Stimulated activated CD4-positive, alpha-beta T cell treated with anti-CD3 and anti-CD28 coated beads, Interleukin-1b, Interleukin-23, amount 100 ng/mL, for 24 hours (primary cell): ENCODE measurements around the gene ZNF511.
A peak's percentile ranks its signal among the peaks of the same experiment; 100 is the strongest.

Source experiments
- DNase-seq, 4 experiments: peaks; one replicate each; pipeline ENCODE4 v3.0.0-alpha.2; 2020; ENCODE audit warnings: low read depth in 4 of 4, low spot score in 1 of 4

The ZNF511 gene

GRCh38 chr10:133351408-133352318, 42.9 kb downstream of the ZNF511 start:
- DNase-seq, result no peak

DNA sequence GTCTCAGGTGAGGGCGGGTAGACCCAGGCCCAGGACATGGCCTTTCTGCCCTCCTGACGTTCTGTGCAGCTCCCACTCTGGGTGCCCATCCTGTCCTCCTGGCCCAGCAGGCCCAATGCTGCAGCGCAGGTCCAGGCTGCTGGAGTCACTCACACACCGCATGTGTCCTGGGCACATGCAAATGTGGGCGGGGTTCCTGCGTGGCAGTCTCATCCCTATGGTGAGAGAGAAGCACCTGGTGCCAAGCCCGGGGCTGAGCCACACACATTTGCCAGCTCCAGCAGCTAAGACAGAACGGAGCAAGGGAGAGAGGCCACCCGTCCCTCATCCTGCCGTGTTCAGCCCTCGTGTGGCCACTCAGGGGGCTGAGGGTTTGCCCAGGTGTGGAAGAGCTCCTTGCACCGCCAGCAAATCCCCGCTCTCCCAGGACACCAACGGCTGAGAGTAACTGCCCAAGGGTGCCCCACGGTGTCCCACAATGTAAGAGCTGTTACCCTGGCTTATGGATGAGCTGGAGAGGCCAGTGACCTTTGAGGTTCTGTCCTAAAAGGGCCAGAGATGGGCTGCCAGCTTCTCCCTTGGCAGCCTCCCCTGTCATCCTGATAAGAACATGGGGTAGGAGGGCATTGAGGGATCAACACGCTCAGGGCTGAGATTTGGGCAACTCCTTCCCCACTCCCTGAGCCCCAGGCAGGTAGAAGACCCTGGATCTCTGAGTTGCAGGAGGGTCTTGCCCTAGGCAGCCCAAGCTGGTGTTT, 44.7 kb downstream of the ZNF511 start:
- no peak for DNase-seq

- no peak for DNase-seq
These were observed 45.4 kb downstream of the ZNF511 start for GRCh38 chr10:133353988-133354605.

DNA sequence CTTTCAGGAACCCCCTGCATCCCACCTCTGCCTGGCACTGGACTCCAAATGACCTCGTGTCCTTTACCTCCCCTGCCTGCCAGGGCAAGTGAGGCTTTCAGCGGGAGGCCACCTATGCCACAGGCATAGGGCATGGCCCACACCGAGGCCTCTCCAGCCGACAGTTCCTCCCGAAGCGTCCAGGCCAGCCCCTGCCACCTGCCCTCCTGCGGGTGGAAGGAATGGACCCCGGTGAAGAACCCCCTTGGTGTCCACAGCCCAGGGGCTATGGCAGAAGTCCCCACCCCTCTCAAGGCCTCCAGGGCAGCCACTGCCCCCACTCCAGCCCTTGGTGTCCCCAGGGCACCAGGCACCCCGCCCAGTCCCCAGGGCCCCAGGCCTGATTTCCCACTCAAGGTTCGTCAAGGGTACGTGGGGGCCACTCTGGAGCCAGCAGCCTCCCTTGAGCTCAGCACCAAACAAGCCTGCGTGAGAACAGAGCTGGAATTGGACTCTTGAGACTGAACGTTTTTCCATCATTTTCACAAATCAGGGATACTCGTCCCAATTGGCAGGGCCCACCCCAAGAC, 46.0 kb downstream of the ZNF511 start:
- no peak for DNase-seq

DNA sequence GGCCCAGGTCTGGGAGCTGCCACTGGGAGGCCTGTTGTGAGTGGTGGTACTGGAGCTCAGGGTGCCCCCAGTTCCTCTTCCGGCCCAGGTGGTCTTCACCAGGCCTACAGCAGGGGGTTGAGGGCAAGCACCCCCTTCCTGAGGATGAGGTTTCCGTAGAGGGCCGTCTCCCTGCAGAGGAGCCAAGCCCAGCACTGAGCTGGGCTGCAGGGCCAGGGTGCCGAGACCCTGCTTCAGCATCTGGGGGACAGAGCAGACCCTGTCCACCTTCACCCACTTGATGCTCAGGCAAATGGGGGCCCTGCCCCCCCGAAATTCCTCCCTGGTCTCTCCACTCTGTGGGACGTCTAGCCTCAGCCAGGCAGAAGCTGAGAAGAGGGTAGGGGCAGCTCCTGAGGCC, 46.6 kb downstream of the ZNF511 start:
- DNase-seq, result no peak

DNA sequence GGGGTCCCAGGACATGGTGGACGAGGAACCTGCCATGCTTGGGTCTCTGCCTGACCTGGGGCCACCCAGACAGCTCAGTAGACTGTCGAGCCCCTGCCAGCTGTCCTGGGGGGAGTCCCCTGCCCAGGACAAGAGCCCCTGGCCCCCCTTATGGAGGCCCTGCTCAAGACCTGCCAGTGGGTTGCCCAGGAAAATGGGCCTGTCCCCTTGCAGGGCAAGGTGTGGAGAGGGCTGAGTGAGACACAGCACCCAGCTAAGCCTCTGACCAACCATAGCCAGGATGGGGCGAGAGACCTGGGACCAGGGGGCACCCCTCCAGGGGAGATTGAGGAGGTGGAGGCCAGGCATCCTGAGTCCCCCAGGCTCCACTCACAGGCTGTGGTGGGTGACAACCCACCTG, 47.3 kb downstream of the ZNF511 start:
- DNase-seq, result no peak

- no peak for DNase-seq
These were observed 48.0 kb downstream of the ZNF511 start for GRCh38 chr10:133356549-133357284.

- DNase-seq, result peak; percentile 40 to 70 (median 52)
These were observed 48.8 kb downstream of the ZNF511 start, which contains the start of gene FUOM for GRCh38 chr10:133357285-133358161. Gene FUOM (minus strand): TSS chr10:133358019. CDS start chr10:133358007, 12 bp downstream.

- DNase-seq, result no peak
These were observed 49.6 kb downstream of the ZNF511 start for GRCh38 chr10:133358162-133358924.

GRCh38 chr10:133358925-133359310, 50.2 kb downstream of the ZNF511 start:
- DNase-seq, result no peak

- no peak for DNase-seq
These were observed 50.8 kb downstream of the ZNF511 start for GRCh38 chr10:133359554-133359971.

DNA sequence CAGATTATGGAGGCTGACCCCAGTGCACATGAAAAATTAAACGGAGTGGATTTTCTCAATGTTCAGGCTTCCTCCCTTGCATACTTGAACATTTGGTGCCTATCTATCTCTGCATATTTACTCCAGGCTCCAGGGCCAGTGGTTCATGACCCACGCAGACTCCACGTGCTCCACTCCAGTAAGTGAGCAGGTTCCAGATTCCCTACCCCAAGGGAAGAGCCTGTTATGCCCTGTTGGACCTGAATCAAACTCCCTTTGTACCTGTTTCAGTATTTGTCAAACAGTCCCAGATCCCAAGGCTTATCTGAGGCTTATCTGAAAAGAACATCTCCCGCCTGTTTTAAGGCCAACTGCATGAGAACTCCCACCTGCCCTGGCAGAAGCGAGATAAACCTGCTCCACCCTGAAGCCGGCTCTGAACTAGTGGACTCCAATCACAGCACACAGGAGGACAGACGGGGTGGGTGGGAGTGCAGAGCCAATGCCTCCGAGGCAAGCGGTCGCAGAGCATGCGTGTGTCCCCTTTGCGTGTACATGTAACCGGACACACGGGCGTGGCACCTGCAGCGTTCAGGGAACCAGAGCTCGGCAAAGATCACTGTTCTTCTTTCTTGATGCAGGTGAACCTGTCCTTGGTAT, 51.4 kb downstream of the ZNF511 start:
- DNase-seq, result no peak

GRCh38 chr10:133361227-133361626, 52.5 kb downstream of the ZNF511 start:
- no peak for DNase-seq

DNA sequence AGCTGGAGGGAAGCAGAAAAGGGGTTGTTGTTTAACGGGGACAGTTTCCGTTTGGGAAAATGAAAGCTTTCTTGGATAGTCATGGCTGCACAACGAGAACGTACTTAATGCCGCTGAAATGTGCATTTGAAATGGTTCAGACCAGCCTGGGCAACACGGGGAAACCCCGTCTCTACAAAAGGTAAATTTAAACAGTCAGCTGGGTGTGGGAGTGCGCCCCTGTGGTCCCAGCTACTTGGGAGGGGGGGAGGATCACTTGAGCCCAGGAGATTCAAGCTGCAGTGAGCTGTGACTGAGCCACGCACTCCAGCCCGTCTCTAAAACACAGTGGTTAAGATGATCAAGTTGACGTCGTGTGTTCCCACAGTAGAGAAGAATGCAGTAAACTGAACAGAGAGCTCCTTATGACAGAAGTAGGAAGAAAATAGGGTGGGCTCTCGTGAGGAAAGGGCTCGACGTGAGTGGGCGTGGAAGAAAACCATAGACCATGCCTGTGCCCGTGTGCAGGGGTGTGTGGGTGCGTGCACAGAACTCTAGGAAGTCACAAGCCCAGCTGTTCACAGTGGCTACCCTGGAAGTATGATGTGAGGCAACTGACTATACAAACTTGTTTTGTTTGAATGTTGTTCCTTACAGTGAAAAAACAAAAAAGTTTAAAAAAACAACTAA, 53.2 kb downstream of the ZNF511 start:
- DNase-seq, result no peak
